Stimulated activated CD4-positive, alpha-beta T cell treated with anti-CD3 and anti-CD28 coated beads, Interleukin-2, amount 100 ng/mL, for 4 hours (primary cell): Measurements from ENCODE around the gene SLC11A1.

Experiments used
- DNase-seq: peaks from one replicate; pipeline ENCODE4 v3.0.0-alpha.2; 2020; ENCODE audit warnings: low read depth

Gene SLC11A1

GRCh38 chr2:218435003-218435982, 53.2 kb downstream of the SLC11A1 start:
- DNase-seq = no peak

GRCh38 chr2:218436992-218437391, 54.9 kb downstream of the SLC11A1 start:
- DNase-seq = no peak

- DNase-seq = no peak
Observed at GRCh38 chr2:218437969-218438368, 55.9 kb downstream of the SLC11A1 start.

- DNase-seq = no peak
Observed at GRCh38 chr2:218438596-218438995, 56.5 kb downstream of the SLC11A1 start.

- DNase-seq = no peak
Observed at GRCh38 chr2:218444692-218445357, 62.8 kb downstream of the SLC11A1 start.

GRCh38 chr2:218445602-218446001, 63.5 kb downstream of the SLC11A1 start:
- no peak for DNase-seq
